Measurements from ENCODE around the gene RAB14.

RAB14 gene

GRCh38 chr9:121218357-121219027 lies 16.8 kb upstream of the RAB14 start:
- no peak for DNase-seq

- no peak for DNase-seq
These were observed 16.1 kb upstream of the RAB14 start for GRCh38 chr9:121217609-121218292.

GRCh38 chr9:121216271-121216805 lies 14.7 kb upstream of the RAB14 start:
- DNase-seq, result no peak

- no peak for DNase-seq
These were observed 12.3 kb upstream of the RAB14 start for GRCh38 chr9:121214005-121214404.

GRCh38 chr9:121213136-121213806 lies 11.6 kb upstream of the RAB14 start:
- peak; percentile 64 for DNase-seq

- no peak for DNase-seq
These were observed 8.9 kb upstream of the RAB14 start for GRCh38 chr9:121210536-121210935.

GRCh38 chr9:121207371-121207940 lies 5.8 kb upstream of the RAB14 start:
- no peak for DNase-seq

- DNase-seq, result no peak
These were observed 5.1 kb upstream of the RAB14 start for GRCh38 chr9:121206516-121207370.

GRCh38 chr9:121204611-121205010 lies 2.9 kb upstream of the RAB14 start:
- no peak for DNase-seq

GRCh38 chr9:121204121-121204520 lies 2.5 kb upstream of the RAB14 start:
- DNase-seq, result no peak

- no peak for DNase-seq
These were observed 478 bp downstream of the RAB14 start for GRCh38 chr9:121201045-121201737.

GRCh38 chr9:121200356-121200755 lies 1.3 kb downstream of the RAB14 start:
- no peak for DNase-seq

GRCh38 chr9:121199921-121200320 lies 1.7 kb downstream of the RAB14 start:
- no peak for DNase-seq

GRCh38 chr9:121198512-121199042 lies 3.1 kb downstream of the RAB14 start:
- no peak for DNase-seq

GRCh38 chr9:121197132-121197531 lies 4.5 kb downstream of the RAB14 start:
- DNase-seq, result no peak

- DNase-seq, result no peak
These were observed 5.3 kb downstream of the RAB14 start for GRCh38 chr9:121196389-121196788.

GRCh38 chr9:121194730-121195129 lies 6.9 kb downstream of the RAB14 start:
- no peak for DNase-seq

- DNase-seq, result no peak
These were observed 8.6 kb downstream of the RAB14 start for GRCh38 chr9:121192959-121193640.

- no peak for DNase-seq
These were observed 9.2 kb downstream of the RAB14 start for GRCh38 chr9:121192518-121192917.

GRCh38 chr9:121191235-121191634 lies 10.4 kb downstream of the RAB14 start:
- DNase-seq, result no peak

GRCh38 chr9:121189660-121190059 lies 12.0 kb downstream of the RAB14 start:
- DNase-seq, result no peak

Data from GF-D8 (cell line).